GM13976 (cell line): ENCODE data around the gene RRAD.

Experiments used
- DNase-seq: peaks from one replicate; pipeline ENCODE4 v3.0.0; 2012; ENCODE audit warnings: low spot score
- CTCF ChIP-seq: IDR thresholded peaks from 2 replicates; pipeline ENCODE4 v1.5.1; 2012; ENCODE audit warnings: borderline replicate concordance, mild to moderate bottlenecking; ENCODE audit not compliant: insufficient read depth; ENCODE audit errors: extremely low read depth, missing control alignments, control extremely low read depth
- in situ Hi-C: fragments of 300-500 bp; cut with MboI; formaldehyde crosslinking; loops from one replicate; pipeline ENCODE4 v1.12.0; 2022; ENCODE audit warnings: low sequenced_read_pairs, mixed read lengths, inconsistent platforms; ENCODE audit not compliant: unreplicated experiment

RRAD gene

GRCh38 chr16:66888647-66889615, 36.4 kb downstream of the RRAD start:
- no peak for TF ChIP-seq CTCF
- DNase-seq: no peak
- in situ Hi-C loops: no loop called here

- TF ChIP-seq CTCF: no peak
- in situ Hi-C loops: no loop called here
- no peak for DNase-seq
Observed at GRCh38 chr16:66886914-66887313, 38.4 kb downstream of the RRAD start.

- TF ChIP-seq CTCF: no peak
- DNase-seq: no peak
- in situ Hi-C loops: no loop called here
Observed at GRCh38 chr16:66886321-66886720, 39.0 kb downstream of the RRAD start.

GRCh38 chr16:66885491-66885890, 39.8 kb downstream of the RRAD start:
- in situ Hi-C loops: no loop called here
- no peak for DNase-seq
- TF ChIP-seq CTCF: no peak

- no peak for DNase-seq
- TF ChIP-seq CTCF: no peak
- in situ Hi-C loops: no loop called here
Observed at GRCh38 chr16:66882702-66883101, 42.6 kb downstream of the RRAD start.

- DNase-seq: no peak
- TF ChIP-seq CTCF: no peak
- in situ Hi-C loops: no loop called here
Observed at GRCh38 chr16:66881964-66882508, 43.3 kb downstream of the RRAD start.
